ENCODE data around the gene ZNF605.

ZNF605 gene

GRCh38 chr12:132921685-132922084 lies 34.4 kb downstream of the ZNF605 start:
- ATAC-seq = no peak
- TF ChIP-seq ZC3H10 (CRISPR knock-in tag; IDR thresholded peaks at IDR 0.05) = no peak
- no peak for TF ChIP-seq CREB5 (CRISPR knock-in tag; IDR thresholded peaks at IDR 0.05; ENCODE audit: low read depth)
- TF ChIP-seq ESRRG (CRISPR knock-in tag; IDR thresholded peaks at IDR 0.05) = no peak
- TF ChIP-seq ISL1 (CRISPR knock-in tag; IDR thresholded peaks at IDR 0.05) = no peak
- no peak for TF ChIP-seq ZNF8 (CRISPR knock-in tag; IDR thresholded peaks at IDR 0.05)
- TF ChIP-seq TCF4 (CRISPR knock-in tag; IDR thresholded peaks at IDR 0.05; ENCODE audit: borderline replicate concordance) = no peak
- no peak for TF ChIP-seq ZFP30 (CRISPR knock-in tag; IDR thresholded peaks at IDR 0.05)
- no peak for TF ChIP-seq TSHZ2 (CRISPR knock-in tag; IDR thresholded peaks at IDR 0.05)
- TF ChIP-seq PPARA (CRISPR knock-in tag; IDR thresholded peaks at IDR 0.05; ENCODE audit: borderline replicate concordance) = no peak
- TF ChIP-seq ARNTL (CRISPR knock-in tag; IDR thresholded peaks at IDR 0.05; ENCODE audit: borderline replicate concordance, low read depth) = no peak

- ATAC-seq = no peak
- no peak for TF ChIP-seq ARNTL (CRISPR knock-in tag; IDR thresholded peaks at IDR 0.05; ENCODE audit: borderline replicate concordance, low read depth)
- TF ChIP-seq TOX (CRISPR knock-in tag; IDR thresholded peaks at IDR 0.05; ENCODE audit: borderline replicate concordance) = no peak
- TF ChIP-seq ZNF70 (CRISPR knock-in tag; IDR thresholded peaks at IDR 0.05) = no peak
- TF ChIP-seq CSDC2 (CRISPR knock-in tag; IDR thresholded peaks at IDR 0.05) = no peak
- TF ChIP-seq OSR1 (CRISPR knock-in tag; IDR thresholded peaks at IDR 0.05) = no peak
- no peak for TF ChIP-seq CREB5 (CRISPR knock-in tag; IDR thresholded peaks at IDR 0.05; ENCODE audit: low read depth)
- no peak for TF ChIP-seq ISL1 (CRISPR knock-in tag; IDR thresholded peaks at IDR 0.05)
- no peak for TF ChIP-seq GLIS3 (CRISPR knock-in tag; IDR thresholded peaks at IDR 0.05)
- TF ChIP-seq TSHZ2 (CRISPR knock-in tag; IDR thresholded peaks at IDR 0.05) = no peak
- TF ChIP-seq POU6F1 (CRISPR knock-in tag; IDR thresholded peaks at IDR 0.05; ENCODE audit: borderline replicate concordance, low read depth) = no peak
- TF ChIP-seq TCF4 (CRISPR knock-in tag; IDR thresholded peaks at IDR 0.05; ENCODE audit: borderline replicate concordance) = no peak
- TF ChIP-seq BACH2 (CRISPR knock-in tag; IDR thresholded peaks at IDR 0.05; ENCODE audit: borderline replicate concordance) = no peak
- TF ChIP-seq PPARA (CRISPR knock-in tag; IDR thresholded peaks at IDR 0.05; ENCODE audit: borderline replicate concordance) = no peak
- TF ChIP-seq PATZ1 (CRISPR knock-in tag; IDR thresholded peaks at IDR 0.05; ENCODE audit: borderline replicate concordance) = no peak
Measured at GRCh38 chr12:132918680-132919079, 37.4 kb downstream of the ZNF605 start.
